H1 (cell line): Measurements from ENCODE around the gene CADM1. TPM values are rescaled to one million over a fixed set of nuclear protein-coding genes. Genes with fewer than 3 reads are reported as not detected.

Experiments
- CTCF ChIA-PET: fragments of 300-600 bp; sonication (Branson Sonifier 250); formaldehyde crosslinking; loops from one replicate; lab custom pipeline; 2021; ENCODE audit not compliant: partially characterized antibody; lab: Charles Lee
- POLR2A ChIA-PET: fragments of 300-600 bp; sonication (Branson Sonifier 250); formaldehyde crosslinking; loops from one replicate; lab custom pipeline; 2021; ENCODE audit warnings: inconsistent platforms; ENCODE audit not compliant: partially characterized antibody; lab: Charles Lee
- DNase-seq, 2 experiments: peaks; one replicate each; pipeline versions ENCODE4 v3.0.0 to v3.0.0-alpha.2; 2010 to 2022; ENCODE audit warnings: low spot score in 2 of 2, low read depth in 1 of 2, mixed read lengths in 1 of 2
- FAIRE-seq: peaks from 2 replicates; lab custom pipeline; 2011; peaks lifted over from hg19 to GRCh38; lab: Jason Lieb, UNC
- H2AFZ ChIP-seq: 2 replicates; pipeline ENCODE4 v1.8.1; 2012; ENCODE audit warnings: low read length, inconsistent platforms
- H2AK5ac ChIP-seq: 2 replicates; pipeline ENCODE4 v1.6.1; 2013; ENCODE audit warnings: low read depth, low read length
- H2BK120ac ChIP-seq: replicated peaks from 2 replicates; pipeline ENCODE3; 2013; ENCODE audit warnings: low read depth, low read length, inconsistent platforms
- H2BK12ac ChIP-seq: 2 replicates; pipeline ENCODE4 v1.6.1; 2013; ENCODE audit warnings: low read depth, low read length
- H2BK15ac ChIP-seq: 2 replicates; pipeline ENCODE4 v1.6.1; 2013; ENCODE audit warnings: low read length
- H2BK20ac ChIP-seq: 2 replicates; pipeline ENCODE4 v1.6.1; 2013; ENCODE audit warnings: low read length
- H2BK5ac ChIP-seq: 2 replicates; pipeline ENCODE4 v1.6.1; 2013; ENCODE audit warnings: low read depth, low read length
- H3K14ac ChIP-seq: 2 replicates; pipeline ENCODE4 v1.6.1; 2013; ENCODE audit warnings: inconsistent platforms; ENCODE audit not compliant: insufficient read length
- H3K18ac ChIP-seq: 2 replicates; pipeline ENCODE4 v1.6.1; 2013; ENCODE audit warnings: low read length; ENCODE audit errors: extremely low read depth
- H3K23ac ChIP-seq: 2 replicates; pipeline ENCODE4 v1.6.1; 2013; ENCODE audit warnings: inconsistent platforms; ENCODE audit not compliant: insufficient read length
- H3K23me2 ChIP-seq: 2 replicates; pipeline ENCODE4 v1.6.1; 2013; ENCODE audit warnings: low read depth, low read length
- H3K27ac ChIP-seq: 2 replicates; pipeline ENCODE4 v1.6.1; 2011; ENCODE audit warnings: low read depth, low read length, inconsistent platforms
- H3K27me3 ChIP-seq, 4 experiments: replicated peaks in 1 of 4; 1 replicate in 1 of 4; 2 replicates in 3 of 4; pipeline versions ENCODE4 v1.6.1 to v1.8.1; 2011 to 2013; ENCODE audit warnings: low read length in 3 of 4, mild to moderate bottlenecking in 3 of 4, inconsistent platforms in 2 of 4, mixed read lengths in 2 of 4, moderate library complexity in 1 of 4; ENCODE audit not compliant: control insufficient read depth in 3 of 4, insufficient read depth in 3 of 4; ENCODE audit errors: extremely low read depth in 1 of 4
- H3K36me3 ChIP-seq, 4 experiments: 2 replicates each; pipeline versions ENCODE4 v1.6.1 to v1.8.1; 2011 to 2013; ENCODE audit warnings: mild to moderate bottlenecking in 4 of 4, low read length in 3 of 4, moderate library complexity in 2 of 4, control low read depth in 1 of 4, inconsistent platforms in 1 of 4; ENCODE audit not compliant: insufficient read depth in 4 of 4, control insufficient read depth in 2 of 4
- H3K4ac ChIP-seq: replicated peaks from 2 replicates; pipeline ENCODE3; 2013; ENCODE audit warnings: low read length, low read depth, mixed read lengths, inconsistent platforms; ENCODE audit not compliant: insufficient read length
- H3K4me1 ChIP-seq, 4 experiments: replicated peaks in 1 of 4; 1 replicate in 1 of 4; 2 replicates in 3 of 4; pipeline versions ENCODE4 v1.6.1 to v1.8.1; 2011 to 2013; ENCODE audit warnings: low read length in 3 of 4, inconsistent platforms in 2 of 4, mixed read lengths in 1 of 4; ENCODE audit not compliant: insufficient read depth in 4 of 4, control insufficient read depth in 3 of 4
- H3K4me2 ChIP-seq, 2 experiments: 2 replicates each; pipeline versions ENCODE4 v1.6.1 to v1.8.1; 2011 to 2013; ENCODE audit warnings: low read depth in 2 of 2, low read length in 2 of 2, control low read depth in 1 of 2, inconsistent platforms in 1 of 2, mild to moderate bottlenecking in 1 of 2; ENCODE audit not compliant: insufficient read depth in 1 of 2
- H3K4me3 ChIP-seq, 4 experiments: fragments of 200-600, 300-600 bp in 1 of 4; sonication (generic), shearing (Covaris generic), sonication (Bioruptor Twin) in 1 of 4; 2 replicates each; pipeline versions ENCODE4 v1.5.1 to v1.8.1; 2011 to 2016; ENCODE audit warnings: low read length in 4 of 4, low read depth in 3 of 4, control low read depth in 2 of 4, inconsistent platforms in 2 of 4, mild to moderate bottlenecking in 2 of 4, mixed read lengths in 1 of 4, moderate library complexity in 1 of 4; ENCODE audit not compliant: insufficient read depth in 2 of 4; ENCODE audit errors: extremely low read depth in 1 of 4
- H3K56ac ChIP-seq: replicated peaks from 2 replicates; pipeline ENCODE3; 2013; ENCODE audit warnings: low read depth, mild to moderate bottlenecking, mixed read lengths, low read length, inconsistent platforms; ENCODE audit not compliant: insufficient read length
- H3K79me1 ChIP-seq: 2 replicates; pipeline ENCODE4 v1.6.1; 2013; ENCODE audit warnings: low read depth, low read length, control low read depth
- H3K79me2 ChIP-seq, 2 experiments: 2 replicates each; pipeline versions ENCODE4 v1.6.1 to v1.8.1; 2012 to 2013; ENCODE audit warnings: low read length in 2 of 2, mild to moderate bottlenecking in 2 of 2, inconsistent platforms in 1 of 2; ENCODE audit not compliant: insufficient read depth in 2 of 2, control insufficient read depth in 1 of 2
- H3K9ac ChIP-seq, 4 experiments: replicated peaks in 1 of 4; 1 replicate in 1 of 4; 2 replicates in 3 of 4; pipeline versions ENCODE4 v1.6.1 to v1.8.1; 2011 to 2013; ENCODE audit warnings: low read depth in 3 of 4, low read length in 3 of 4, control low read depth in 2 of 4, mild to moderate bottlenecking in 2 of 4, moderate library complexity in 2 of 4, inconsistent platforms in 1 of 4; ENCODE audit errors: extremely low read depth in 1 of 4
- H3K9me3 ChIP-seq, 2 experiments: 2 replicates each; pipeline versions ENCODE4 v1.6.1 to v1.8.1; 2012 to 2013; ENCODE audit warnings: mild to moderate bottlenecking in 2 of 2, moderate library complexity in 2 of 2, control low read depth in 1 of 2, inconsistent platforms in 1 of 2, low read depth in 1 of 2, low read length in 1 of 2, mixed read lengths in 1 of 2; ENCODE audit not compliant: insufficient read depth in 2 of 2
- H4K20me1 ChIP-seq, 2 experiments: replicated peaks in 1 of 2; 2 replicates each; pipeline versions ENCODE3 to v1.8.1; 2011 to 2013; ENCODE audit warnings: inconsistent platforms in 2 of 2, low read length in 2 of 2, mild to moderate bottlenecking in 1 of 2; ENCODE audit not compliant: insufficient read depth in 2 of 2, control insufficient read depth in 1 of 2
- H4K5ac ChIP-seq: 2 replicates; pipeline ENCODE4 v1.6.1; 2013; ENCODE audit warnings: low read length, low read depth, mixed read lengths, inconsistent platforms; ENCODE audit not compliant: insufficient read length
- H4K8ac ChIP-seq: 2 replicates; pipeline ENCODE4 v1.8.0; 2013; ENCODE audit warnings: mild to moderate bottlenecking, moderate library complexity, low read length, inconsistent platforms; ENCODE audit not compliant: insufficient read depth; ENCODE audit errors: extremely low read depth
- H4K91ac ChIP-seq: replicated peaks from 2 replicates; pipeline ENCODE3; 2013; ENCODE audit warnings: low read length, mixed read lengths, inconsistent platforms; ENCODE audit not compliant: insufficient read length
- BRCA1 ChIP-seq: IDR thresholded peaks from 2 replicates; pipeline ENCODE4 v1.6.1; 2012; ENCODE audit warnings: low read depth, low read length, improper control_type of control experiment
- CREB1 ChIP-seq: IDR thresholded peaks from 2 replicates; pipeline ENCODE4 v1.6.1; 2012; ENCODE audit warnings: inconsistent platforms
- MAFK ChIP-seq: IDR thresholded peaks from 2 replicates; pipeline ENCODE4 v1.6.1; 2012; ENCODE audit warnings: low read depth, mild to moderate bottlenecking, improper control_type of control experiment, low read length
- NRF1 ChIP-seq: IDR thresholded peaks from 2 replicates; pipeline ENCODE4 v1.6.1; 2011; ENCODE audit warnings: mild to moderate bottlenecking, low read depth, low read length, improper control_type of control experiment
- RNF2 ChIP-seq: fragments of 200-900, 300-1000 bp; sonication (generic); IDR thresholded peaks from 2 replicates; pipeline ENCODE4 v1.7.1; 2016; ENCODE audit warnings: borderline replicate concordance, low read depth, mild to moderate bottlenecking, antibody characterized with exemption, low read length; ENCODE audit not compliant: poor library complexity, severe bottlenecking; ENCODE audit errors: missing control alignments
- SIN3A ChIP-seq, 2 experiments: IDR thresholded peaks in 1 of 2; conservative IDR thresholded peaks in 1 of 2; 2 replicates each; pipeline ENCODE4 v1.6.1; 2011 to 2012; ENCODE audit warnings: low read length in 2 of 2, improper control_type of control experiment in 1 of 2, low read depth in 1 of 2, mild to moderate bottlenecking in 1 of 2
- SP1 ChIP-seq: IDR thresholded peaks from 2 replicates; pipeline ENCODE4 v1.6.1; 2011; ENCODE audit warnings: low read depth, low read length
- TAF7 ChIP-seq: optimal IDR thresholded peaks from 2 replicates; pipeline ENCODE3; 2011; ENCODE audit warnings: low read depth, mild to moderate bottlenecking, inconsistent platforms, low read length, moderate library complexity, borderline replicate concordance
- TCF12 ChIP-seq: IDR thresholded peaks from 2 replicates; pipeline ENCODE4 v1.6.1; 2011; ENCODE audit warnings: low read depth, mild to moderate bottlenecking, low read length
- WGBS, 2 experiments: shearing (Covaris generic) in 1 of 2; methylation state at CpG; one replicate each; pipeline versions ENCODE4 v1.1.6 to v1.1.7; 2013 to 2015; ENCODE audit warnings: low lambda C conversion rate in 2 of 2, mixed read lengths in 2 of 2, inconsistent platforms in 1 of 2, low coverage in 1 of 2, missing lambda C conversion rate in 1 of 2; ENCODE audit not compliant: insufficient replicate concordance in 2 of 2, insufficient coverage in 1 of 2, insufficient read length in 1 of 2; ENCODE audit errors: extremely low coverage in 1 of 2, missing lambda C conversion rate in 1 of 2; 5-methylcytosine and 5-hydroxymethylcytosine counted together
- polyA plus RNA-seq, 7 experiments: library from polyadenylated mRNA; depleted of rRNA in 3 of 7; stranded (reverse) in 5 of 7; unstranded in 2 of 7; fragments of >200 nt in 5 of 7; fragments of 200-250 nt in 2 of 7; gene quantifications; 1 replicate in 5 of 7; 2 replicates in 1 of 7; 4 replicates in 1 of 7; pipeline versions ENCODE4 v1.2.1 to v1.2.3, GENCODE V29; 2011 to 2013; ENCODE audit warnings: missing spikeins in 2 of 7, mixed read lengths in 2 of 7
- total RNA-seq: library from RNA; stranded (reverse); fragmentation: NEBNext Ultra II Directional; extraction: Animal tissue kit (Norgen Biotek cat#: 25700); gene quantifications from 2 replicates; pipeline ENCODE4 v1.2.1, GENCODE V29; 2021
- TF ChIP-seq, protein P1 (sequence below), 3 experiments: IDR thresholded peaks; 1 replicate in 2 of 3; 2 replicates in 1 of 3; pipeline versions ENCODE4 v1.5.1 to v1.6.1; 2011; ENCODE audit warnings: low read length in 3 of 3, mild to moderate bottlenecking in 3 of 3, inconsistent platforms in 2 of 3, low read depth in 1 of 3, moderate library complexity in 1 of 3; ENCODE audit not compliant: insufficient read depth in 1 of 3; ENCODE audit errors: control extremely low read depth in 1 of 3
- TF ChIP-seq, protein P2 (sequence below): IDR thresholded peaks from 2 replicates; pipeline ENCODE4 v1.6.1; 2011; ENCODE audit warnings: low read depth, mild to moderate bottlenecking, low read length; ENCODE audit not compliant: insufficient read depth

Gene CADM1
- total and polyA plus RNA-seq, 2 of the 8 experiments (the other 6 are each of a cell fraction or from before 2014, with no cell fraction given) = 8.3 to 25.3 TPM

DNA sequence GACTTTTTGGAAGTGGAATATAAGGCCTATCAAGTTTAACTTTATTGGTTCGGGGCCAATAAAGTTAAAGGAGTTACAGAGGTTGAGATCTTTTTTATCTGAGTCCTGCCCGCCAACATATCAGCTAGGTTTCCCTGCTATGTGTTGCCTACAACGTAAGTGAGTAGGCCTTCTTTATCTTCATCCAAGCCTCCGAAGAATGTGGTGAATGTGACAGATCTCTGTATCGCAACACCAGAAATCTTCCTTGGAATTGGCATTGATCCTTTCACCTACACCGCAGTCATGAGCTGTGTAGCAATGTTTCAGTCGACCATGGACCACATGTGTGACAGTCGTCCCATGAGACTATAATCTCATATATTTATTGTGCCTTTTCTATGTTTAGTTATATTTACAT, 37.3 kb upstream of the CADM1 start:
- DNase-seq = no peak
- TF ChIP-seq RNF2 (no peak), TCF12 (no peak), BRCA1 (no peak), NRF1 (no peak), TAF7 (no peak), SIN3A (conservative IDR thresholded peaks at IDR 0.05 in 1 of 2, IDR thresholded peaks at IDR 0.05 in 1 of 2; ENCODE audit: low read depth in 1 of 2, low read length in 2 of 2) (no peak), SP1 (no peak), MAFK (no peak), CREB1 (no peak)
- TF ChIP-seq, protein P1, sequence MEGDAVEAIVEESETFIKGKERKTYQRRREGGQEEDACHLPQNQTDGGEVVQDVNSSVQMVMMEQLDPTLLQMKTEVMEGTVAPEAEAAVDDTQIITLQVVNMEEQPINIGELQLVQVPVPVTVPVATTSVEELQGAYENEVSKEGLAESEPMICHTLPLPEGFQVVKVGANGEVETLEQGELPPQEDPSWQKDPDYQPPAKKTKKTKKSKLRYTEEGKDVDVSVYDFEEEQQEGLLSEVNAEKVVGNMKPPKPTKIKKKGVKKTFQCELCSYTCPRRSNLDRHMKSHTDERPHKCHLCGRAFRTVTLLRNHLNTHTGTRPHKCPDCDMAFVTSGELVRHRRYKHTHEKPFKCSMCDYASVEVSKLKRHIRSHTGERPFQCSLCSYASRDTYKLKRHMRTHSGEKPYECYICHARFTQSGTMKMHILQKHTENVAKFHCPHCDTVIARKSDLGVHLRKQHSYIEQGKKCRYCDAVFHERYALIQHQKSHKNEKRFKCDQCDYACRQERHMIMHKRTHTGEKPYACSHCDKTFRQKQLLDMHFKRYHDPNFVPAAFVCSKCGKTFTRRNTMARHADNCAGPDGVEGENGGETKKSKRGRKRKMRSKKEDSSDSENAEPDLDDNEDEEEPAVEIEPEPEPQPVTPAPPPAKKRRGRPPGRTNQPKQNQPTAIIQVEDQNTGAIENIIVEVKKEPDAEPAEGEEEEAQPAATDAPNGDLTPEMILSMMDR (IDR thresholded peaks at IDR 0.05; ENCODE audit: control extremely low read depth in 1 of 3, insufficient read depth in 1 of 3, low read depth in 1 of 3, low read length in 3 of 3) = no peak
- TF ChIP-seq, protein P2, sequence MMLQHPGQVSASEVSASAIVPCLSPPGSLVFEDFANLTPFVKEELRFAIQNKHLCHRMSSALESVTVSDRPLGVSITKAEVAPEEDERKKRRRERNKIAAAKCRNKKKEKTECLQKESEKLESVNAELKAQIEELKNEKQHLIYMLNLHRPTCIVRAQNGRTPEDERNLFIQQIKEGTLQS = no peak

More for the DNA sequence above, 37.3 kb upstream of the CADM1 start:
- H2BK5ac ChIP-seq = no peak overlapping the region
- no peak for FAIRE-seq
- H2BK12ac ChIP-seq = no peak overlapping the region
- H4K8ac ChIP-seq = no peak overlapping the region
- H4K20me1 ChIP-seq = no peaks in the 10 kb centered on the region
- H3K36me3 ChIP-seq = no peaks in the 10 kb centered on the region
- ChIA-PET CTCF (interaction anchor here (1.0 to 1.8 kb wide), 4 partner anchors 12 to 461 kb away, joined by 3 to 18 read pairs (median 3); no protein-coding TSS in a partner anchor), POLR2A (interaction anchor here (1.1 to 1.4 kb wide), 2 partner anchors 8 to 19 kb away, joined by 3 read pairs; no protein-coding TSS in a partner anchor)
- no peak overlapping the region for H3K4me2 ChIP-seq
- no peaks in the 10 kb centered on the region for H3K27me3 ChIP-seq
- H2BK20ac ChIP-seq = no peak overlapping the region
- no peak overlapping the region for H4K5ac ChIP-seq
- no peaks in the 10 kb centered on the region for H3K79me2 ChIP-seq
- H3K56ac ChIP-seq = no peak overlapping the region
- no peak overlapping the region for H4K91ac ChIP-seq
- no peak overlapping the region for H2BK120ac ChIP-seq
- H2AFZ ChIP-seq = no peak overlapping the region
- H2BK15ac ChIP-seq = no peak overlapping the region
- WGBS, 2 experiments = 94% methylated on average over 8 of the region's 8 CpGs; no CpG with 5 or more reads in 1 of the 2 experiments
- H3K9me3 ChIP-seq = no peaks in the 10 kb centered on the region
- no peaks in the 10 kb centered on the region; a peak in 1 of 7 replicates for H3K4me1 ChIP-seq
- no peaks in the 10 kb centered on the region for H3K23me2 ChIP-seq
- H3K18ac ChIP-seq = no peak overlapping the region
- no peaks in the 10 kb centered on the region for H3K79me1 ChIP-seq
- H3K4ac ChIP-seq = no peak overlapping the region
- H3K23ac ChIP-seq = no peak overlapping the region
- no peak overlapping the region for H2AK5ac ChIP-seq
- H3K4me3 ChIP-seq = no peak overlapping the region
- no peak overlapping the region for H3K9ac ChIP-seq
- no peak overlapping the region for H3K27ac ChIP-seq
- H3K14ac ChIP-seq = no peak overlapping the region
